ENCODE results near the gene AKNA.

Gene AKNA

GRCh38 chr9:114387680-114388356 lies at the start of gene AKNA:
Gene AKNA (minus strand): TSS chr9:114387982. CDS start chr9:114381333, 6,649 bp downstream.
- no peak for DNase-seq

GRCh38 chr9:114437401-114437893 lies 49.7 kb upstream of the AKNA start:
- no peak for DNase-seq

GRCh38 chr9:114434878-114435311 lies 47.1 kb upstream of the AKNA start:
- no peak for DNase-seq

GRCh38 chr9:114433720-114434255 lies 46.0 kb upstream of the AKNA start:
- no peak for DNase-seq

- DNase-seq, result no peak
Measured at GRCh38 chr9:114433086-114433485, 45.3 kb upstream of the AKNA start.

GRCh38 chr9:114432323-114433067 lies 44.7 kb upstream of the AKNA start:
- DNase-seq, result no peak

GRCh38 chr9:114431770-114432169 lies 44.0 kb upstream of the AKNA start:
- DNase-seq, result no peak

- no peak for DNase-seq
Measured at GRCh38 chr9:114431003-114431402, 43.2 kb upstream of the AKNA start.

- no peak for DNase-seq
Measured at GRCh38 chr9:114430457-114430856, 42.7 kb upstream of the AKNA start.

GRCh38 chr9:114429488-114429887 lies 41.7 kb upstream of the AKNA start:
- DNase-seq, result no peak

GRCh38 chr9:114428466-114428865 lies 40.7 kb upstream of the AKNA start:
- DNase-seq, result no peak

GRCh38 chr9:114427644-114428043 lies 39.9 kb upstream of the AKNA start:
- no peak for DNase-seq

- no peak for DNase-seq
Measured at GRCh38 chr9:114426046-114426948, 38.5 kb upstream of the AKNA start.

- no peak for DNase-seq
Measured at GRCh38 chr9:114425126-114425525, 37.3 kb upstream of the AKNA start.

- DNase-seq, result no peak
Measured at GRCh38 chr9:114424126-114424525, 36.3 kb upstream of the AKNA start.

GRCh38 chr9:114423181-114423580 lies 35.4 kb upstream of the AKNA start:
- DNase-seq, result no peak

GRCh38 chr9:114421147-114421546 lies 33.4 kb upstream of the AKNA start:
- no peak for DNase-seq

- DNase-seq, result no peak
Measured at GRCh38 chr9:114419796-114420195, 32.0 kb upstream of the AKNA start.

- no peak for DNase-seq
Measured at GRCh38 chr9:114418053-114418452, 30.3 kb upstream of the AKNA start.

- no peak for DNase-seq
Measured at GRCh38 chr9:114417511-114417910, 29.7 kb upstream of the AKNA start.

- DNase-seq, result no peak
Measured at GRCh38 chr9:114416906-114417305, 29.1 kb upstream of the AKNA start.

- DNase-seq, result no peak
Measured at GRCh38 chr9:114416290-114416689, 28.5 kb upstream of the AKNA start.

GRCh38 chr9:114414346-114414745 lies 26.6 kb upstream of the AKNA start:
- no peak for DNase-seq

Data from NCI-H1417 treated with DMSO at 0.1 percent for 48 hours (cell line).